GM19468 (cell line): ENCODE results near the gene DLG5.

ENCODE experiments used
- ATAC-seq: cut with Tn5 transposase; IDR thresholded peaks from one replicate; pipeline ENCODE4 v1.9.1; 2021; ENCODE audit warnings: mild to moderate bottlenecking, moderate library complexity, moderate number of reproducible peaks; ENCODE audit not compliant: unreplicated experiment; ENCODE audit errors: extremely low read depth

The DLG5 gene

DNA sequence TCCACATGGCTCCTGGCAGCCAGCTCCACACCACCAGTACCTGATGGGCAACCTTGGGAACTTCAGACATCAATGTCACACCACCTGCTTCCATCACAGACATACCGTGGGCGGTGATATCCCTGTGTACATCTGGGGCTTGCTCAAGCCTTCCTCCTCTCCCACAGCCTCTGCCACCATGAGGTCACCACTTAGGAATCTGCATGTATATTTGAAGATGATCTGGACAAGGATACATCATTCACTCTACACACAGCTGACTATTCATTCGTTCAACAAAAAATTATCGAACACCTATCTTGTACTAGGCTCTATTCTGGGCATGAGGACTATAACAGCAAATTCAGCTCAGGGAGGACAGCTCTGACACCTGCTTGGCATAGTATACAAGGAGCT lies 6.8 kb downstream of the DLG5 start:
- no peak for ATAC-seq

DNA sequence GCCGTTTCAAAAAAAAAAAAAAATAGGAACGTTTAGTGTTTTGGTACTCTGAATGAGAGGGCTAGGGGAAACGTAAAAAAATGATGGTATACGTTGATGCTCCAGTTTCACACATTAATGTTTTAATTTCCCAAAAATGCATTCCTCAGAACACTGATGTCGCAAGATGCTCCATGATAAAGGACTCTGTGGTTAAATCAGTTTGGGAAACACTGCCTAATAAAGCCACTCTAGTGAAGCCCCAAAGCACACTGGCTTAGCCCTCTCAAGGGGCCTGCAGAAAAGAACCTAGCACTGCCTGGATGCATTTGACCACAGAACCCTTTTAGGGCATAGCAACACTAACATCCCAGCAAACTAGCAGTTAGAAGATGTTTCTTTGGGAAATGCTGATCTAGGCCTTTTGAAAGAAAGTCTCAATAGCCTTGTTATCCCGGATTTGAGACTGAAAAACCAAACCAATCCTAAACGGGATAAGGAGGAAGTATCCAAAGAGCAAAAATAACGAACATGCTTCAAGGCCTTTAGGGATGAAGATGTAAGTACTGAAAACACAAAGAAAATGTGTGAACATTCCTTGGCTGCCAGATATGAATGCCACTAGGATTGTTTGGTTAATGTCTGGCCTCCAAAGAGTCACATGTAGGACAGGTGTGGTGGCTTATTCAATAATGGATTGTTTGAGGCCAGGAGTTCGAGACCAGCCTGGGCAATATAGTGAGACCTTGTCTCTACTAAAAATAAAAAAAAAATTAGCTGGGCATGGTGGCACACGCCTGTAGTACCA lies 11.0 kb downstream of the DLG5 start:
- ATAC-seq = no peak

DNA sequence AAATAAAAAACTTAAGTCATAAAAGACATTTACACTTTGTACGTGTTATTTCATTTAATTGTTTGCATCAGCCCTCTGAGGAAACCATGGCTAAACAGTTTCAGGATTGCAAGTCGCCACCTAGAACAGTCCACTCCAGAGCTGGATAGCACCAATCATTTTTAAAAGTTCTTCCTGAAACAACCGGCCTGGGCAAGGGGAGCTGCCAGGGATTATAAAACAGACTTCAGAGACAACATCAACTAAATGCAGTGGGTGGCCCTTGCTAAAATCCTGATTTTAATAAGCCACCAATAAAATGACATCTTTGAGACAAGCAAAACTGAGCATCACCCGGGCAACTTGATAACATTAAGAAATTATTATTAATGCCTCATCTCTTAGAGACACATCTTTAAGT lies 13.5 kb downstream of the DLG5 start:
- ATAC-seq = no peak

DNA sequence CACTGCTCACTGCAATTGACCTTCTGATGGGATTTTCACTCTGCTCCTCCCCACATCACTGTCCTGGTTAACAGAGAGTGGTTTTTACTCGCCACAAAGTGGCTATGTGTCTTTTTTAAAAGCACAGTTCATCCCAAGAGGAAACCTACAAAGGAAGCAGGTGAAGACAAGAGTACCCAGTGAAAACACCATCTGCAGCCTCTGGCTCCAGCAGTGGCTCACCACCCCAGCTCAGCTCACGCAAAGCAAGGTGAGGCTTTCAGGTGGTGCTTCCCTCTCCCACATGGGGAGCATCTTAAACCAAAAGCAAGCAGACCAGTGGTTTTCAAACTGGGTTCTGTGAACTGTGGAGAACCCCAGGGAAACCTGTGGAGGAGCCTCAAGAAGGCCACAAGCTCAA lies 14.0 kb downstream of the DLG5 start:
- no peak for ATAC-seq

DNA sequence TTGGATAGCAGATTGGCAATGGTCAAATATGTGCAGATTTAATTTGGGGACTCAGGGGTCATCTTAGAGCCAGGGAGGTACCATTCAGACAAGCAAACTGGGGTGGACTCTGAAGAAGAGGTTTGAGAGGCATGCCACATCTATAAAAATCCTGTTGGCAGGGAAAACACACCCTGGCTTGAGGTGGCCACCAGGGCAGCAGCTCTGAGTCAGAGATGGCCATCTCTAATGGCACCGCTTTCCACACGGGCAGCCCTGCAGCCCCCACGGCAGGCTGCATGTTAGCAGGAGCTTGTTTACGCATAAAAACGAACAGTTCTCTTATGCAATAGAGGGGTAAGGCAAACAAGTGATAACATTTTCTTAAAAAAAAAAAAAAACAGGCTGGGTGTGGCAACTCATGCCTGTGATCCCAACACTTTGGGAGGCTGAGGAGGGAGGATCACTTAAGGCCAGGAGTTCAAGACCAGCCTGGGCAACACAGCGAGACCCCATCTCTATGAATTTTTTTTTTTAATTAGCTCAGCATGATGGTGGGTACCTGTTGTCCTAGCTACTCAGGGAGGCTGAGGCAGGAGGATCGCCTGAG lies 14.9 kb downstream of the DLG5 start:
- no peak for ATAC-seq

DNA sequence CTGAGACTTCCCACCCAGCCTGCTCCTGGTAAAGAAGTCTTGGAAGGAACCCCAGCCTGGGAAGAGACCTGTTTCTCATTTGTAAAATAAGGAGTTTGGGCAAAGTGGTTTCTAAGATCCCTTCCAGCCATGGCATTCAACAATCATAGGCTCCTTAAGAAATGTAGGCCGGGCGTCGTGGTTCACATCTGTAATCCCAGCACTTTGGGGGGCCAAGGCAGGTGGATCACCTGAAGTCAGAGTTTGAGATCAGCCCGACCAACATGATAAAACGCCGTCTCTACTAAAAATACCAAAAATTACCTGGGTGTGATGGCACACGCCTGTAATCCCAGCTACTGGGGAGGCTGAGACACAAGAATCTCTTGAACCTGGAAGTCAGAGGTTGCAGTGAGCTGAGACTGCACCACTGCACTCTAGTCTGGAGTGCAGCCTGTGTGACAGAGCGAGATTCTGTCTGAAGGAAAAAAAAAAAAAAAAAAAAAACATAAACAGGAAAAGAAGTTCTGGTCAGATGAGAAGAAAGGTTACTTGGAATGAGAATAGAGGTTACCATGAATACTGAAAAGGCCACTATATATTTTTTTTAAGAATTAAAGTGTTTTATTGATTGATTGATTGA lies 15.9 kb downstream of the DLG5 start:
- no peak for ATAC-seq

DNA sequence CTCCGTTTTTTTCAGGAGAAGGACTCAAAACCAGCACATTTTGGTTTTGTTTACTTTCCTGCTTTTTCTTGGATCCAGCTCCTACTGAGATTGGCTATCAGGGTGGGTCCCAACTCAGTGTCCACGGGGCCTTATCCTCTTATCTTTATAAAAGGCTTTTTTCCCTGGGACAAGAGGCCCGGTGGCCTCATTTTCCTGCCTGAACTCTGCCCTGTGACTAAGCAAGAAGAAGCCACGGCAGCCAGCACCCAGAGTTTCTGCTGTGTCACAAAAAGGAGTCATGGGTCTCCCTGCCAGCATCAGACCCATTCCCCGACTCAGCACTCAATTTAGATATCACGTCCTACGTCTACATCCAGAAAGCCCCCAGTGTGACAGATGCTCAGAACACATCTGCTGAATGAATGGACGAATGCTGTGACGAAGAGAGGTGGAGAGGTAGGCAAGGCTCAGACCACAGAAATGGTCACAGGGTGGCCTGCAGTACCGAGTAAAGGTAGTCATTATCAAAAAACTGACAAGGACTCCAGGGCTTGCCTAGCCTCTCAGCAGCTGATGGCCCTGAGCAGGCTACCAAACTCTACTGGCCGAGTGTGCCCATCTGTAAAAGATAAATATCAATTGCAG lies 16.7 kb downstream of the DLG5 start:
- ATAC-seq = no peak

DNA sequence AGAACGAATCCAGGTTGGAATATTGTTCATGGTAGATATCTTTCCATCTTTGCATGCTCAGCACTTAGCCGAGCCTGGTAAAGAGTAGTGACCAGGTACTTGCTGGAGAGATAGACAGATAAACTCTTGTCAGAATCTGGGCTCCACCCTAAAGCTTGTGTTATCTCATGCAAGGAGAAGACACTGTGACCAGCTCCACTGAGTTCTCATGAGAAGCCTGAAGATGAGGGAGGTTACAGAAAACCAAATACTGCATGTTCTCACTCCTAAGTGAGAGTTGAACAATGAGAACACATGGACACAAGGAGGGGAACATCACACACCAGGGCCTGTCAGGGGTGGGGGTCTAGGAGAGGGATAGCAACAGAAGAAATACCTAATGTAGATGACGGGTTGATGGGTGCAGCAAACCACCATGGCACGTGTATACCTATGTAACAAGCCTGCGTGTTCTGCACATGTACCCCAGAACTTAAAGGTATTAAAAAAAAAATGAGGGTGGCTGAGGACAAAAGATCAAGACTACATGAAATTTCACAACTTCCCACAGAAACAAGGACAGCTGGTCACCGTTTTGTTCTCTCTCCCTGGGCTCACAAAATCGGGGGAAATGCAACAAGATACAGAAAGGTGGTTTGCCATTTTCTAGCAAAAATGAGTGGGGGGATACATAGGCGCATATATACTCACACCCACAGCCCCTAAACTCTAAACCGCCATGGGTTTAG lies 17.4 kb downstream of the DLG5 start:
- no peak for ATAC-seq

DNA sequence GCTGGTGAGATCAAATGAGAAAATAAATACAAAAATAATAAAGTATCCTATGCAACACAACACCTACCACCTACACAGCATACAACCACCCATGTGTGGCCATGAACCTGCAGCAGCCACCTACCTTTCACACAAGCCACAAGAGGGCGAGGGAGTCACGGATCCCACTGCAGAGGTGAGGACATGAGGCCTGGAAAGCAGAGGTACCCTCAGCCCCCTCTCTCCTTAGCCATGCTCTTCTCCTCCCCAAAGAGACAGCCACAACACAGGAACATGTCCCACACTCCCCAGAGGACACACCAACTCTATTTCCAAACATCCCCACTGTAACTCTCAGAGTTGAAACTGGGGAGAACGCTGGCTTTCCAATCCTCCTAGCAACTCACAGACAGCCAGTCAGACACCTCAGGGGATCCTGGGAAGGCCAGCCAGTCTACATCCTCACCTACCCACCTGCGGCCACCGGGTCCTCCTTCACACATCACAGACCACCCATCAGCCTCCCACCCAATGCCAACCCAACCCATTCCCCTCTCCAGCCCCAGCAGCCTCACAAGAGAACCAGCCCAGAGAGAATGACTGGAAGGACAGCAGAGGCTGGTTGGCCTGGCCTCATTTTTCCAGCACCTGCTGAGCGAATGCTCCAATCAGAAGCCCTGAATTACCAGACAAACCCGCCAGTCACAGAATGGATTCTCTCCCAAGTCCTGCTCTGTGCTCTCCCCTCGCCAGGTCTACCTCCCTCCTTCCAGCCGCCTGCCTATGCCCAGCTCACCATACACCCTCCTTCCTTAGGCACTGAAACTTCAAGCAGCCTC lies 18.4 kb downstream of the DLG5 start:
- no peak for ATAC-seq

DNA sequence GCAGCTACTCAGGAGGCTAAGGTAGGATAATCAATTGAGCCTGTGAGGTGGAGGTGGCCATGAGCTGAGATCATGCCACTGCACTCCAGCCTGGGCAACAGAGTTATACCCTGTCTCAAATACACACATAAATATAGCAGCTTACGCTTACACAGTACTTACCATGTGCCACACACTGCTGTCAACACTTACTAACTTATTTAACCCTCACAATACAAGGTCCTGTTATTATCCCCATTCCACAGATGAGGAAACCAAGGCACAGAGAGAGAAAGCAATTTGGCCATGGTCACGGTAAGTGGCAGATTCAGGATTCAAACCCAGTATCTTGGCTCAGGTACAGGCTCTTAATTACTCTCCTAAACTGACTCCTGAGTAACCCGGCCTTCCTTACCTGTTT lies 19.1 kb downstream of the DLG5 start:
- ATAC-seq = no peak

DNA sequence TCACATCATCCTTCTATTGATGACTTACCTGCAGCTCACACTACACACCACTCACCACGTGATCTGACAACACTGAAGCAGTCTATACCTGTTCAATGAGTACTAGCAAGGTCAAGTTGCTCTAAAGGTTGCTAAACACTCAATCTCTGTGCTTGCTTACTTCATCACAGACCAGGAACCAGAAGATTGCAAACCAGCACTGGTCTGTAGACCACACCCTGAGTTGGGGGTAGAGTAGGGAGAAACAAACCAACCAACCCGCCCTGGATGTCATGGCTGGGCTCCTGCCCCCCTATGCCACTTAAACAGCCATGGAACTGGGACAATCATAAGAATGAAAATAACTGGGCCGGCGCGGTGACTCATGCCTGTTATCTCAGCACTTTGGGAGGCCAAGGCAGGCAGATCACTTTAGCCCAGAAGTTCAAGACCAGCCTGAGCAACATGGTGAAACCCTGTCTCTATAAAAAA lies 19.6 kb downstream of the DLG5 start:
- ATAC-seq = no peak

DNA sequence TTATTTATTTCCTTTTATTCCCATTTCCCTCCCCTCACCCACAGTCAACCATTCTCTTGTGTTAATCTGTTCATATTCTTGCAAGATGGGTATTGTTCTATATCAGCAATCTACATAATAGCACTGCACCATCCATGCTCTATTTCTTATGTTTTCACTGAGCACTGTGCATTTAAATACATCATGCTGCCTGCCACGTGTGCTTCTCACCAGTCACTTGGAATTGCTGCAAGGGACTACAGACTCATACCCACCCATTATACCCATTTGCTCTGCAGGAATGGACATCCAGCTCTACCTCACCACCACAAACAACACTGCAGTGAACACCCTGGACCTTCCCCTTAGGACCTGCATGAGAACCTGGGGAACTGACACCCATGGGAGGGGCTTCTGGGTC lies 20.8 kb downstream of the DLG5 start:
- ATAC-seq = no peak

DNA sequence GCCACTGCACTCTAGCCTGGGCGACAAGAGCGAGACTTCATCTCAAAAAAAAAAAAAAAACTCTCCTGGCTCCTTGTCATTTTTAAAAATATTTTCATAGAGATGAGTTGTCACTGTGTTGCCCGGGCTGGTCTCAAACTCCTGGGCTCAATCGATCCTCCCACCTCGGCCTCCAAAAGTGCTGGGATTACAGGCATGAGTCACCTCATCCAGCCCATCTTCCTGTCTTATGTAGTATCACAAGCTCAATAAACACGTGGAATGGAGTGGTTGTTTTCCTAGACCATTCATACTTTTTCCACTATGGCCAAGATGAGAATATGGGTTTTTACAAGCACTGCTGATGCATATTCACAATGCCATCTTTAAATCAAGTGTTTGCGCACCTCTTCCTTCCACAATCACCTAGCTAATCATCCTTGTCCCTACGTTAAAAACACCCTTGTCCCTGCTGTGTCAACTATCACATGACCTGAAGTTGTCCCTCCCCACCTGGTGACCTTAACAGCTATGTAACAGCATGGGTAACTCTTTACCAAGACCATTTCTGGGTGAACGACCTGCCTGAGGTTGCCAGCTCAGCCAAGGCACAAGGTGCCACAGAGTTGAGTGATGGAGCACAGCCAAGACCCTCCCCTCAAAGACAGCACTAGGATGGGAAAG lies 21.3 kb downstream of the DLG5 start:
- ATAC-seq = no peak

DNA sequence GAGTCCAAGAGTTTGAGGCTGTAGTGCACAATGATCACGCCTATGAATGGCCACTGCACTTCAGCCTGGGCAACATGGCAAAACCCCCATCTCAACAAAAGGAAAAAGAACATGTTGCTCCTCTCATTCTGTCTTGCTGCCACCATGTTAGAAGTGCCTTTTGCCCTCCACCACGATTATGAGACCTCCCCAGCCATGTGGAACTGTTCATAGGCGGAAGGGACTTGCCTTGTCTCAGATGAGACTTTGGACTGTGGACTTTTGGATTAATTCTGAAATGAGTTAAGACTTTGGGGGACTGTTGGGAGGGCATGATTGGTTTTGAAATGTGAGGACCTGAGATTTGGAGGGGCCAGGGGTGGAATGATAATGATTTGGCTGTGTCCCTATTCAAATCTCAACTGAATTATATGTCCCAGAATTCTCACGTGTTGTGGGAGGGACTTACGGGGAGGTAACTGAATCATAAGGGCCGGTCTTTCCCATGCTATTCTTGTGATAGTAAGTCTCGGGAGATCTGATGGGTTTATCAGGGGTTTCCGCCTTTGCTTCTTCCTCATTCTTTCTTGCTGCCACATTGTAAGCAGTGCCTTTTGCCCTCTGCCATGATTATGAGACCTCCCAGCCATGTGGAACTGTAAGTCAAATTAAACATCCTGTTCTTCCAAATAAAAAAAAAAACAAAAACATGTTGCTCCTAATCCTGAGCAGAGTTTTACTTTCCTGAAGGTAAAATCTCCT lies 22.3 kb downstream of the DLG5 start:
- ATAC-seq = no peak

DNA sequence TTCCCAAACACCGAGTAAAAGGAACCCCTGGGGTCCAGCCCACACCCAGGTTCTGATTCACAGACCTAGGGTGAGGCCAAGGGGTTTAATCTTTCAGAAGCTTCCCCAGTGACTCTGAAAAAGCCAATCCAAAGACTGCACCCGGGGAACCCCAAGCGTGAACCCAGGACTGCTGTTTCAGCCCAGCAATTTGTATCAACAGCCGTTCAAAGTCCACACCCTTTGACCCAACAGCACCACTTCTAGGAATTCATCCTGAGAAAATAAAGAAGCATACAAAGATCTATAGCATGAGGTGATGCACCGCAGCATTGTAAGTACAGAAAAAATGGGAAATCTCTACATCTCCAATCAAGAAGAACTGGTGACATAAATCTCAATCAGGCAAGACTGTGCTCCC lies 24.4 kb downstream of the DLG5 start:
- ATAC-seq = no peak

DNA sequence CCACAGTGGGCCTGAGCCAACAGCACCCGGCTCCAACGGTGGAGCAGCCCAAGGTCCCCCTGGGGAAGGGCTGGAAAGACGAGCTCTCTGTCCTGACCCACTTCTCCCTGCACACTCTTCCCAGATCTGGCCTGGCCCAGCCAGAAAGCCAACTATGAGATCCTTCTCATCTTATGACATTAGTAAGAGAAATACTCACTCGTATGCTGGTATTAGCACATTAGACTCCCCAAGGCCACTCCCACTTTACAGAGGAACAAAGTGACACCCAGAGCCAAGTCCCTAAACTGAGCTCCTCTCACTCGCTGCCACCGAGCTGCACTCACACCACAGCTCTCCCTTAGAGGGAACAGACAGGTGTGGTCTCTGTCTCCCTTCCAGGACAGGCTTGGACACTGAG lies 24.8 kb downstream of the DLG5 start:
- ATAC-seq = no peak

DNA sequence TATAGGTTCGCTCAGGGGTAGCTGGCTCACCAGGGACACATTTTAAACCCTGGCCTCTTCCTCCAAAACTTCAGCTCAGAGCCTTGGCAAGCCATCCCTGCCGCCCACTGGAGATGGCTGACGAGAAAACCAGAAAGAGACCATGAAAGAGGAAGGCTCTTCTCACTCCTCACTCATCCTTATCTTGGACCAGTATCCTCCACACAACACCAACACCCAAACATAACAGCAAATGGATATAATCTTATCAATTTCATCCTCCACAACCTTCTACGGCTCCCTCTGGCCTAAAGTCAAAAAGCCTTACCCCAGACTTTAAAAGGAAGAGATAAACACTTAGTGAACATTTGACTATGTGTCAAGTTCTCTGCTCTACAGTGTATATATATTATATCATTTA lies 26.9 kb downstream of the DLG5 start:
- ATAC-seq = no peak

DNA sequence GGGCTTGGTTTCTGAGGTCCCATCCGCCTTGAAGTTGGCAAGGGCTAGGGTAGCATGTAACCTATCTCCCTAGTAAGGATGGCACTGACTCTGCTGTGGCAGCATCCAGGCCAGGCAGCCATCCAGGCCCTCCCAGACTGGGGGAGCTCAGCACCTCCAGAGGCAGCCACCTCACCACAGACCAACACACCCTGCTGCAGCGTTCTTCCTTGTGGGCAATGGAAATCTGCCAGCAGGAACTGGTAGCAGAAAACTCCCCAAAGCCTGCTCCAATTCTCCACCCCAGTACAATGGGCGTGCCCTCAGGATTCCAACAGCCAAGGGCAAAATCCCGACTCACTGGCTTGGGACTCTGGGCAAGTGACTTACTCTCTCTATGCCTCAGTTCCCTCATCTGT lies 27.5 kb downstream of the DLG5 start:
- no peak for ATAC-seq
